AG04450 (cell line): Measurements from ENCODE around the gene DDAH1. TPM values are rescaled to one million over a fixed set of nuclear protein-coding genes. Genes with fewer than 3 reads are reported as not detected.

Experiments
- CTCF ChIA-PET: fragments of 300-600, 350-600 bp; formaldehyde crosslinking; extraction: SDS; loops from one replicate; lab custom pipeline; 2022; ENCODE audit warnings: antibody characterized with exemption, inconsistent platforms; lab: Charles Lee
- POLR2A ChIA-PET: fragments of 350-600 bp; formaldehyde crosslinking; extraction: SDS; loops from one replicate; lab custom pipeline; 2021; ENCODE audit warnings: antibody characterized with exemption, inconsistent platforms; lab: Yijun Ruan, JAX
- DNase-seq: peaks from one replicate; pipeline ENCODE4 v3.0.0-alpha.2; 2011; ENCODE audit warnings: low read depth, low spot score
- H3K27ac ChIP-seq: one replicate; pipeline ENCODE4 v1.5.1; 2012; ENCODE audit warnings: low read depth, low read length, control low read depth
- H3K27me3 ChIP-seq: one replicate; pipeline ENCODE4 v1.6.0; 2012; ENCODE audit warnings: low read length; ENCODE audit not compliant: control insufficient read depth, insufficient read depth
- H3K4me3 ChIP-seq: 2 replicates; pipeline ENCODE4 v1.5.1; 2011; ENCODE audit warnings: mild to moderate bottlenecking, low read depth, low read length, control low read depth
- H3K9me3 ChIP-seq: 2 replicates; pipeline ENCODE4 v1.5.1; 2012; ENCODE audit warnings: low read length; ENCODE audit not compliant: control insufficient read depth, insufficient read depth
- CTCF ChIP-seq: IDR thresholded peaks from 2 replicates; pipeline ENCODE4 v1.5.1; 2011; ENCODE audit warnings: low read depth, low read length, control low read depth, inconsistent platforms
- polyA plus RNA-seq: library from polyadenylated mRNA; depleted of rRNA; stranded (reverse); fragments of >200 nt; gene quantifications from 2 replicates; pipeline ENCODE4 v1.2.3, GENCODE V29; 2011

Gene DDAH1
- polyA plus RNA-seq, 1 experiment, result 102 TPM

DNA sequence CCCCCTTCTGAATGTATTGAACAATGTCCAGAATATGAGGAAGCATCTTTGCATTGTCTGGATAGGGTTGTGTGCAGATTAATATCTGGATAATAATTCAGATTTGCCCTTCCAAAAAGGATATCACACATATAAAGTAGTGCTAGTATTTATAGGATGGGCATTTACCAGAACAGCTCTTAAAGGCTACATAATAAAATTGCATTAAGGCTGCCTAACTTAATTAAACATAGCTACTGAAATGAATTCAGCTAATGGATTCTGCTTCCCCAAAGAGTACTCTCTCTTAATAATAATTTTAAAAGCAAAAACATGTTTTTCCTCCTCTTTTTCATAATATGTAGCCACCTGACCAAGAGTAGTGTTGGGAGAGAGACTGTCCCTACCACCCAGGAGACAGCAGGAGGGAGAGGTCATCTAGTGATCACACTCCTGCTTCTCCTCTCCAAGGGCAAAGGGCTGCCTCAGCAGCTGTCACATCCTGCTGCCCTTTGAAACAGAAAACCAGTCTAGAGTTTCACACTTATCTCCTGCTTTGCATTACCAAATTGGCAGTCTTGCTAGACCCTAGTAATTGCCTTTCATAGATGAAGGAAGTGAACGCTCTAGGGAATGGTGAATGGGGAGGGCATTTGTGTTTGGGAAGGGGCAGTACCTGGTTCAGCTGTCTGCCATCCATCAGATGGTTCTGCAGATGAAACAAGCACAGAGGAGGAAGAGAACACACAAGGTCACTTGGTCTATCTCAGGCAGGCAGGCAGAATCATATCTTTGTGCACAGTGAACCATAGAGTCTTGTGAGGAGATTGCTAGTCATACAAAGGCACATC lies 29.3 kb upstream of the DDAH1 start:
- CTCF ChIA-PET, result interaction anchor here (0.6 to 2.5 kb wide), 3 partner anchors 67 to 1123 kb away, joined by 3 to 12 read pairs (median 7); no protein-coding TSS in a partner anchor
- no peak for DNase-seq
- no peaks in the 10 kb centered on the region for H3K27me3 ChIP-seq
- no peak overlapping the region for H3K4me3 ChIP-seq
- H3K9me3 ChIP-seq, result no peaks in the 10 kb centered on the region
- no peak for TF ChIP-seq CTCF
- no peak overlapping the region for H3K27ac ChIP-seq
- POLR2A ChIA-PET, result interaction anchor here (1.6 kb wide), 1 partner anchor 88 kb away, joined by 3 read pairs; no protein-coding TSS in a partner anchor

DNA sequence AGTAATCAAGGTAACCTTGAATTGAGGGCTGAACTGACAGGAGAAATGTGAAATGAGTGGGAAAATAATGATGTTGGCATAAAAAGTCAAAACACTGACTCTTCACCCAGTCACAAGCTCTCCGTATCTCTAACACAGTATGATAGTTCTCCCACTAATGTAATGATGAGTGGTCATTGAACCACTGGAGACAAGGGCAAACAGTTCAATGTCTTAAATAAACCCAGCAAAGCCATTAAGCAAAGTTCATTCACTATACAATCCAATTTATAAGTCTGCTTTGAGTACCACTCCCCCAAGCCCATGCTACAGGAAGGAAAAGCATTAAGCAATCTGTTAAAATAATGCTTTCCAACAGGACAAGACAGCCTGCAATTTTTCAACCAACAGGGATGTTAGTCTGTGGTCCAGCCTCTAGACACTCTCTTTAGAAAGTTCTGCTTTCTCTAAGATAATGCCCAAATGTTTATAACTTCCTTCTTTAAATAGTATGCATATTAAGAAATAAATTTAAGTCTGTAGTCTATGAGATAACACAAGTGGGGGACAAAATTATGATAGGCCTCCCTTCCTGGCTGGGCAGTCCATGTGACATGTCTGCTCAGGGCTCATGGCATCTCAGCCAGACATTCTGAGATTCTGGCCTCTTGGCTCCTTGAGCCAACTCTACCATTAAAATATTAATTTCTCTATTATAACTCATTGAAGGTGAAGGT lies 25.5 kb upstream of the DDAH1 start:
- Histone ChIP-seq H3K4me3 (no peak overlapping the region), H3K27ac (no peak overlapping the region), H3K9me3 (no peaks in the 10 kb centered on the region), H3K27me3 (no peaks in the 10 kb centered on the region)
- POLR2A ChIA-PET, result no interaction called here
- CTCF ChIA-PET, result interaction anchor here (3.1 kb wide), 1 partner anchor 13 kb away, joined by 11 read pairs; no protein-coding TSS in a partner anchor
- no peak for TF ChIP-seq CTCF
- no peak for DNase-seq

GRCh38 chr1:85488126-85488525 lies 23.2 kb upstream of the DDAH1 start:
- ChIA-PET POLR2A (no interaction called here), CTCF (interaction anchor here (1.3 kb wide), 1 partner anchor 15 kb away, joined by 11 read pairs; no protein-coding TSS in a partner anchor)
- TF ChIP-seq CTCF, result no peak
- Histone ChIP-seq H3K27me3 (no peaks in the 10 kb centered on the region), H3K9me3 (no peaks in the 10 kb centered on the region), H3K27ac (no peak overlapping the region), H3K4me3 (no peak overlapping the region)
- DNase-seq, result no peak

DNA sequence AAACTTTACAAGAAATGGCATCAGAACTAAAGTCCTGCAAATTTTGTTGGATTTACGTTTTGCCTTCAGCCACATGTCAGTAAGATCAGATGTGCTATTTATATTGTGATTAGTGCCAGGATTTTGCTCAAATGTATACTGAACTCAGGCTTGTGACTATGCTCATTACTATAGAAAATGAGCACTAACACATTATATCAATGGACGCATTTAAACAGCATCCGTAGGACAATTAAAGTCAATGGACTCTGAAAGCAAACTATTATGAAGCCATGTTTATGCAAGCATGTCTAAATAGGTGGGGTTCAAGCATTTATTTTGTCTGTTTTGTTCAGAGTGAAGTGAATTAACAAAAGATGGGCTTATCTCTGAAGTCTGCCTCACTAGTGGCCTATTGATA lies 20.6 kb upstream of the DDAH1 start:
- DNase-seq, result no peak
- no peak for TF ChIP-seq CTCF
- Histone ChIP-seq H3K27me3 (no peaks in the 10 kb centered on the region), H3K4me3 (no peak overlapping the region), H3K27ac (no peak overlapping the region), H3K9me3 (no peaks in the 10 kb centered on the region)
- CTCF ChIA-PET, result interaction anchor here (0.9 to 1.5 kb wide), 2 partner anchors 177 to 226 kb away, joined by 3 to 5 read pairs; partner anchors contain the start of gene C1orf52
- POLR2A ChIA-PET, result no interaction called here
